ENCODE data around the gene CABLES1.
"Not testable (repeated sequence)": the region's sequence is repeated elsewhere in the genome, so short reads cannot be mapped to it uniquely, and the experiment has no call there.

CABLES1 gene

GRCh38 chr18:23107718-23108117 is 27.6 kb upstream of the CABLES1 start:
- TF ChIP-seq, protein P1, sequence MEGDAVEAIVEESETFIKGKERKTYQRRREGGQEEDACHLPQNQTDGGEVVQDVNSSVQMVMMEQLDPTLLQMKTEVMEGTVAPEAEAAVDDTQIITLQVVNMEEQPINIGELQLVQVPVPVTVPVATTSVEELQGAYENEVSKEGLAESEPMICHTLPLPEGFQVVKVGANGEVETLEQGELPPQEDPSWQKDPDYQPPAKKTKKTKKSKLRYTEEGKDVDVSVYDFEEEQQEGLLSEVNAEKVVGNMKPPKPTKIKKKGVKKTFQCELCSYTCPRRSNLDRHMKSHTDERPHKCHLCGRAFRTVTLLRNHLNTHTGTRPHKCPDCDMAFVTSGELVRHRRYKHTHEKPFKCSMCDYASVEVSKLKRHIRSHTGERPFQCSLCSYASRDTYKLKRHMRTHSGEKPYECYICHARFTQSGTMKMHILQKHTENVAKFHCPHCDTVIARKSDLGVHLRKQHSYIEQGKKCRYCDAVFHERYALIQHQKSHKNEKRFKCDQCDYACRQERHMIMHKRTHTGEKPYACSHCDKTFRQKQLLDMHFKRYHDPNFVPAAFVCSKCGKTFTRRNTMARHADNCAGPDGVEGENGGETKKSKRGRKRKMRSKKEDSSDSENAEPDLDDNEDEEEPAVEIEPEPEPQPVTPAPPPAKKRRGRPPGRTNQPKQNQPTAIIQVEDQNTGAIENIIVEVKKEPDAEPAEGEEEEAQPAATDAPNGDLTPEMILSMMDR (IDR thresholded peaks at IDR 0.05; ENCODE audit: insufficient read depth, low read length, poor library complexity, severe bottlenecking), result no peak
- H3K36me3 ChIP-seq (ENCODE audit: control insufficient read depth, insufficient read depth, low read length), result no peaks in the 10 kb centered on the region
- no peaks in the 10 kb centered on the region for H3K27me3 ChIP-seq (replicated peaks; ENCODE audit: control insufficient read depth, insufficient read depth, low read length)
- no peak for DNase-seq (ENCODE audit: extremely low read depth, insufficient read length)
- no peak overlapping the region for H3K4me3 ChIP-seq (replicated peaks; ENCODE audit: low read depth, low read length)

GRCh38 chr18:23108496-23108895 is 26.8 kb upstream of the CABLES1 start:
- Histone ChIP-seq H3K27me3 (replicated peaks; ENCODE audit: control insufficient read depth, insufficient read depth, low read length) (no peaks in the 10 kb centered on the region), H3K36me3 (ENCODE audit: control insufficient read depth, insufficient read depth, low read length) (no peaks in the 10 kb centered on the region), H3K4me3 (replicated peaks; ENCODE audit: low read depth, low read length) (no peak overlapping the region)
- TF ChIP-seq, protein P1 (IDR thresholded peaks at IDR 0.05; ENCODE audit: insufficient read depth, low read length, poor library complexity, severe bottlenecking), result no peak
- no peak for DNase-seq (ENCODE audit: extremely low read depth, insufficient read length)

- H3K36me3 ChIP-seq (ENCODE audit: control insufficient read depth, insufficient read depth, low read length); DNase-seq (ENCODE audit: extremely low read depth, insufficient read length); H3K4me3 ChIP-seq (replicated peaks; ENCODE audit: low read depth, low read length); H3K27me3 ChIP-seq (replicated peaks; ENCODE audit: control insufficient read depth, insufficient read depth, low read length): not testable (repeated sequence)
These were observed 26.1 kb upstream of the CABLES1 start for GRCh38 chr18:23109163-23109562.

GRCh38 chr18:23113576-23113975 is 21.7 kb upstream of the CABLES1 start:
- H3K27me3 ChIP-seq (replicated peaks; ENCODE audit: control insufficient read depth, insufficient read depth, low read length), result no peaks in the 10 kb centered on the region
- no peaks in the 10 kb centered on the region for H3K36me3 ChIP-seq (ENCODE audit: control insufficient read depth, insufficient read depth, low read length)
- no peak overlapping the region for H3K4me3 ChIP-seq (replicated peaks; ENCODE audit: low read depth, low read length)
- TF ChIP-seq, protein P1 (IDR thresholded peaks at IDR 0.05; ENCODE audit: insufficient read depth, low read length, poor library complexity, severe bottlenecking), result no peak
- no peak for DNase-seq (ENCODE audit: extremely low read depth, insufficient read length)

DNA sequence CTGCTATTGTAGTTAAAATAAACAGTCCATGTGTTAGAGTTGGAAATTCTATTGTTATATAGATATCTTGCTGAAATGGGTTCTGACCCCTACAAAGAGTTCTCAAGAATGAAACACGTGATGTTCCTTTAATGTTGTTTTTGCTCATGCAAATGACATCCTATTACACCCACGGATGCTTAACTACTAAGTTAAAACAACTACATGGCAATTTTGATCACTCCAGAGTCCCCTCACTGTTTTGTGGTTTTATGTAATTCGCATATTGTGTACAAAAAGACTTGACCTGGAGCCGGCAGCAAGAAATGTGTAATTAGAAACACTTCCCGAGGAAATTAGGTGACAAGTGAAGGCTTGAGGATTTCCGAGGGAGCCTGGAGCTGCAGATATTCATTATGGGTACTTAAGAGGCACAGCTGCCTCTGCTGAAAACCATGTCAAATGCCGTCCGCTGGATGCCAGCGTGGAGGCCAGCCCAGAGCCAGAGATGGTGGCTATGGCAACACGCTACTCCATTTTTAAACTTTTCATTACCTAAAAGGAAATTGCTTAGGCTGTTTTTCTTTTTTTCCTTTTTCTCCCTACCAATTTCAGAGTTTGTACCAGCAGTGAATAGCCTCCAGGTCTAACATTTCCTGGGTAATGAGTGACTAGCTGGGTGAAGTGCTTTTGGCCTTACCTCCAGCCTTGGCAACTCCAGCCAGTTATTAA is 21.0 kb upstream of the CABLES1 start:
- TF ChIP-seq, protein P1 (IDR thresholded peaks at IDR 0.05; ENCODE audit: insufficient read depth, low read length, poor library complexity, severe bottlenecking), result no peak
- H3K4me3 ChIP-seq (replicated peaks; ENCODE audit: low read depth, low read length), result no peak overlapping the region
- DNase-seq (ENCODE audit: extremely low read depth, insufficient read length), result no peak
- no peaks in the 10 kb centered on the region for H3K27me3 ChIP-seq (replicated peaks; ENCODE audit: control insufficient read depth, insufficient read depth, low read length)
- no peaks in the 10 kb centered on the region for H3K36me3 ChIP-seq (ENCODE audit: control insufficient read depth, insufficient read depth, low read length)

GRCh38 chr18:23114911-23115310 is 20.4 kb upstream of the CABLES1 start:
- DNase-seq (ENCODE audit: extremely low read depth, insufficient read length), result no peak
- TF ChIP-seq, protein P1 (IDR thresholded peaks at IDR 0.05; ENCODE audit: insufficient read depth, low read length, poor library complexity, severe bottlenecking), result no peak
- no peaks in the 10 kb centered on the region for H3K27me3 ChIP-seq (replicated peaks; ENCODE audit: control insufficient read depth, insufficient read depth, low read length)
- no peak overlapping the region for H3K4me3 ChIP-seq (replicated peaks; ENCODE audit: low read depth, low read length)
- no peaks in the 10 kb centered on the region for H3K36me3 ChIP-seq (ENCODE audit: control insufficient read depth, insufficient read depth, low read length)
